Measurements from ENCODE around the gene C10orf53.

The C10orf53 gene

GRCh38 chr10:49664842-49665355 lies 14.6 kb upstream of the C10orf53 start:
- Histone ChIP-seq H3F3A (ENCODE audit: low read depth) (no peaks in the 10 kb centered on the region), H3K79me2 (ENCODE audit: insufficient read depth, low read length) (no peaks in the 10 kb centered on the region), H3K9me3 (ENCODE audit: insufficient read depth, low read depth, low read length) (no peaks in the 10 kb centered on the region), H3K36me3 (ENCODE audit: insufficient read depth, low read length) (no peaks in the 10 kb centered on the region), H3K9me2 (replicated peaks; ENCODE audit: low read depth, low read length) (no peaks in the 10 kb centered on the region), H2AFZ (ENCODE audit: low read length) (no peak overlapping the region), H3K4me3 (ENCODE audit: low read length, poor library complexity, severe bottlenecking) (no peak overlapping the region), H3K9ac (ENCODE audit: low read depth, low read length, poor library complexity, severe bottlenecking) (no peak overlapping the region), H4K20me1 (ENCODE audit: insufficient read depth, low read length, poor library complexity, severe bottlenecking) (no peaks in the 10 kb centered on the region), H3K27me3 (ENCODE audit: insufficient read depth, low read length, poor library complexity, severe bottlenecking) (no peaks in the 10 kb centered on the region), H3K4me1 (ENCODE audit: insufficient read depth, low read length, poor library complexity, severe bottlenecking) (no peaks in the 10 kb centered on the region), H3K4me2 (ENCODE audit: low read depth, low read length, poor library complexity, severe bottlenecking) (no peak overlapping the region)
- TF ChIP-seq EZH2phosphoT487 (IDR thresholded peaks at IDR 0.05; ENCODE audit: borderline replicate concordance) = no peak
- no peak for TF ChIP-seq CTCF (conservative IDR thresholded peaks at IDR 0.05; ENCODE audit: low read length)

DNA sequence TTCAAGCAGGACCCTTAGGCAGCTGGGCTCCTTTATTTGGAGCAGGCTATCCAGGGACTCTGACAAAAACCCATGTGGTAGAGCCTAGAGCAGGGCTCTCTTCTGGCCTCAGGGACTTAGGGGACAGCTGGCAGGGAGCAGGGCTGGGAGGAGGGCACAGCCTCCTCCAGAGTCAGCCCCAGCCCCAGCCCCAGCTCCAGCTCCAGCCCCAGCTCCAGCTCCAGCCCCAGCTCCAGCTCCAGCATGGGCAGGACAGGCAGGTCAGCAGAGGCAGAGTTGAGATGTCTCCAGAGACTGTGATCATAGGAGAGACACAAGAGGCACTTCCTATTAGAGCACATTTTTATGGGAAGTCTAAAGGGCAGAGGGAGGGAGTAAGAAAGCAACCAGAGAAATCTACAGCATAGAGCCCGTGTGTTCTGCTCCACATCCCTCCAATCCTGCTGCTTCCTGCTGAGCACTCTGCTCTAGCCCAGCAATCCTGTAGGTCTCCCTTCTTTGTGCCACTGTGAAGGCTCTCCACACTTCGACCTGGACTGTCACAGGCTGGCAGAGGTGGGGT lies 13.3 kb upstream of the C10orf53 start:
- H3K9me2 ChIP-seq (replicated peaks; ENCODE audit: low read depth, low read length) = no peaks in the 10 kb centered on the region
- no peaks in the 10 kb centered on the region for H3K27me3 ChIP-seq (ENCODE audit: insufficient read depth, low read length, poor library complexity, severe bottlenecking)
- H3K4me3 ChIP-seq (ENCODE audit: low read length, poor library complexity, severe bottlenecking) = no peak overlapping the region
- no peak overlapping the region for H3K4me2 ChIP-seq (ENCODE audit: low read depth, low read length, poor library complexity, severe bottlenecking)
- no peaks in the 10 kb centered on the region for H3K36me3 ChIP-seq (ENCODE audit: insufficient read depth, low read length)
- H3K79me2 ChIP-seq (ENCODE audit: insufficient read depth, low read length) = no peaks in the 10 kb centered on the region
- H2AFZ ChIP-seq (ENCODE audit: low read length) = no peak overlapping the region
- H3K9me3 ChIP-seq (ENCODE audit: insufficient read depth, low read depth, low read length) = no peaks in the 10 kb centered on the region
- no peaks in the 10 kb centered on the region for H3K4me1 ChIP-seq (ENCODE audit: insufficient read depth, low read length, poor library complexity, severe bottlenecking)
- TF ChIP-seq EZH2phosphoT487 (IDR thresholded peaks at IDR 0.05; ENCODE audit: borderline replicate concordance) (no peak), CTCF (conservative IDR thresholded peaks at IDR 0.05; ENCODE audit: low read length) (no peak)
- H3F3A ChIP-seq (ENCODE audit: low read depth) = no peaks in the 10 kb centered on the region
- H4K20me1 ChIP-seq (ENCODE audit: insufficient read depth, low read length, poor library complexity, severe bottlenecking) = no peaks in the 10 kb centered on the region
- H3K9ac ChIP-seq (ENCODE audit: low read depth, low read length, poor library complexity, severe bottlenecking) = no peak overlapping the region

DNA sequence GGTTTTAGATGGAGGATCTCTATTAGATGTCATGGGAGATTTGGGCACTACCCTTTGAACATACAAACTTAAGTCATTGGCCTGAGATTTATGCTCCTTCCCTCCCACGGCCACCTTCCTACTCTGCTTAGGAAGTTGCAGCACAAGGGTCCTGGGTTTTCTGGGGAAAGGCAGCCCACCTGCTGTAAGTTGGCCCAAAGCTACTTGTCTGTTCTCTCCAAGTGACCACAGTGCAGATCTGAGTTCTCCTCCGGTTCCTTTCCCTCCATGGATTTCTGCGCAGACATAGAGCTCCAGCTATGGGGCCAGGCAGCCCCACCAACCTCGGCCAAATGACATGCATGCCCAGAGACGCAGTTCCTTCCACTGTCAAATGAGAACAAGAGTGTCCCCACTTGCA lies 12.8 kb upstream of the C10orf53 start:
- Histone ChIP-seq H3K36me3 (ENCODE audit: insufficient read depth, low read length) (no peaks in the 10 kb centered on the region), H4K20me1 (ENCODE audit: insufficient read depth, low read length, poor library complexity, severe bottlenecking) (no peaks in the 10 kb centered on the region), H3K4me2 (ENCODE audit: low read depth, low read length, poor library complexity, severe bottlenecking) (no peak overlapping the region), H3K4me1 (ENCODE audit: insufficient read depth, low read length, poor library complexity, severe bottlenecking) (no peaks in the 10 kb centered on the region), H3K9ac (ENCODE audit: low read depth, low read length, poor library complexity, severe bottlenecking) (no peak overlapping the region), H3K27me3 (ENCODE audit: insufficient read depth, low read length, poor library complexity, severe bottlenecking) (no peaks in the 10 kb centered on the region), H3K4me3 (ENCODE audit: low read length, poor library complexity, severe bottlenecking) (no peak overlapping the region), H3K9me3 (ENCODE audit: insufficient read depth, low read depth, low read length) (no peaks in the 10 kb centered on the region), H3K79me2 (ENCODE audit: insufficient read depth, low read length) (no peaks in the 10 kb centered on the region), H2AFZ (ENCODE audit: low read length) (no peak overlapping the region), H3K9me2 (replicated peaks; ENCODE audit: low read depth, low read length) (no peaks in the 10 kb centered on the region), H3F3A (ENCODE audit: low read depth) (no peaks in the 10 kb centered on the region)
- TF ChIP-seq EZH2phosphoT487 (IDR thresholded peaks at IDR 0.05; ENCODE audit: borderline replicate concordance) (no peak), CTCF (conservative IDR thresholded peaks at IDR 0.05; ENCODE audit: low read length) (no peak)
